Measurements from ENCODE around the gene CCDC181. TPM values are rescaled to one million over a fixed set of nuclear protein-coding genes. Genes with fewer than 3 reads are reported as not detected.

The CCDC181 gene
- total and polyA plus RNA-seq, 2 experiments from 2014 or later, result not detected

- no peaks in the 10 kb centered on the region for H3K9me2 ChIP-seq (ENCODE audit: insufficient read depth)
- H3K9ac ChIP-seq, result no peak overlapping the region
- no peaks in the 10 kb centered on the region for H3K4me1 ChIP-seq (ENCODE audit: insufficient read depth)
- no peak overlapping the region for H3K4me3 ChIP-seq
- H3K4me2 ChIP-seq (ENCODE audit: unreplicated experiment), result no peak overlapping the region
- TF ChIP-seq EZH2phosphoT487 (IDR thresholded peaks at IDR 0.05; ENCODE audit: insufficient read depth, low read depth) (no peak), EZH2 (IDR thresholded peaks at IDR 0.05; ENCODE audit: insufficient read depth, poor library complexity, severe bottlenecking) (no peak)
- no peak overlapping the region for H2AFZ ChIP-seq
- H4K20me1 ChIP-seq (ENCODE audit: insufficient read depth), result no peaks in the 10 kb centered on the region
- DNase-seq, result no peak
- peaks cover 84% of the 10 kb centered on the region for H3K36me3 ChIP-seq (ENCODE audit: low read depth)
- H3F3A ChIP-seq (ENCODE audit: insufficient read depth), result no peaks in the 10 kb centered on the region
- in situ Hi-C loops (cut with MboI), result no loop called here
- no peaks in the 10 kb centered on the region for H3K9me3 ChIP-seq (ENCODE audit: low read depth)
- H3K27ac ChIP-seq, result no peak overlapping the region
- H3K27me3 ChIP-seq (replicated peaks; ENCODE audit: insufficient read depth), result no peaks in the 10 kb centered on the region
- peaks cover 25% of the 10 kb centered on the region for H3K79me2 ChIP-seq (ENCODE audit: insufficient read depth)
Observed at GRCh38 chr1:169381162-169381561, 46.1 kb downstream of the CCDC181 start.

- Histone ChIP-seq H3K4me1 (ENCODE audit: insufficient read depth) (peaks cover 18% of the 10 kb centered on the region), H2AFZ (no peak overlapping the region), H3K9me2 (ENCODE audit: insufficient read depth) (no peaks in the 10 kb centered on the region), H3F3A (ENCODE audit: insufficient read depth) (no peaks in the 10 kb centered on the region), H3K27ac (no peak overlapping the region), H3K4me2 (ENCODE audit: unreplicated experiment) (no peak overlapping the region), H3K27me3 (replicated peaks; ENCODE audit: insufficient read depth) (no peaks in the 10 kb centered on the region), H4K20me1 (ENCODE audit: insufficient read depth) (no peaks in the 10 kb centered on the region), H3K79me2 (ENCODE audit: insufficient read depth) (peaks cover 91% of the 10 kb centered on the region), H3K9me3 (ENCODE audit: low read depth) (no peaks in the 10 kb centered on the region), H3K9ac (no peak overlapping the region), H3K4me3 (no peak overlapping the region), H3K36me3 (ENCODE audit: low read depth) (peaks cover 49% of the 10 kb centered on the region)
- in situ Hi-C loops (cut with MboI), result loop anchor here (25.0 kb wide), 1 partner anchor 934 kb away; no protein-coding TSS in a partner anchor
- no peak for DNase-seq
- TF ChIP-seq EZH2phosphoT487 (IDR thresholded peaks at IDR 0.05; ENCODE audit: insufficient read depth, low read depth) (no peak), EZH2 (IDR thresholded peaks at IDR 0.05; ENCODE audit: insufficient read depth, poor library complexity, severe bottlenecking) (no peak)
- 92 to 93% methylated on average over 1 of the region's 1 CpG for WGBS, 2 experiments (ENCODE audit: low coverage in 1 of 2, low lambda C conversion rate in 2 of 2, missing lambda C conversion rate in 2 of 2)
Observed at GRCh38 chr1:169371404-169371803, 55.9 kb downstream of the CCDC181 start.

GRCh38 chr1:169368406-169368769 lies 58.9 kb downstream of the CCDC181 start:
- Histone ChIP-seq H3K4me2 (ENCODE audit: unreplicated experiment) (peak overlapping the region; percentile 93), H4K20me1 (ENCODE audit: insufficient read depth) (no peaks in the 10 kb centered on the region), H3K9ac (peak overlapping the region; percentile 81), H3K36me3 (ENCODE audit: low read depth) (peaks cover 30% of the 10 kb centered on the region), H3K9me3 (ENCODE audit: low read depth) (no peaks in the 10 kb centered on the region), H3K27me3 (replicated peaks; ENCODE audit: insufficient read depth) (no peaks in the 10 kb centered on the region), H3K79me2 (ENCODE audit: insufficient read depth) (peaks cover 93% of the 10 kb centered on the region), H2AFZ (peak overlapping the region; percentile 97), H3K4me1 (ENCODE audit: insufficient read depth) (peaks cover 25% of the 10 kb centered on the region), H3K9me2 (ENCODE audit: insufficient read depth) (no peaks in the 10 kb centered on the region), H3F3A (ENCODE audit: insufficient read depth) (peaks cover 8% of the 10 kb centered on the region; the same call in 1 of the 2 replicates), H3K27ac (peak overlapping the region; percentile 90), H3K4me3 (peak overlapping the region; percentile 82)
- peak; percentile 55 for DNase-seq
- TF ChIP-seq EZH2phosphoT487 (IDR thresholded peaks at IDR 0.05; ENCODE audit: insufficient read depth, low read depth) (no peak), EZH2 (IDR thresholded peaks at IDR 0.05; ENCODE audit: insufficient read depth, poor library complexity, severe bottlenecking) (no peak)
- in situ Hi-C loops (cut with MboI), result loop anchor here (25.0 kb wide), 1 partner anchor 931 kb away; no protein-coding TSS in a partner anchor
- 1% methylated on average over 16 of the region's 16 CpGs for WGBS, 2 experiments (ENCODE audit: low coverage in 1 of 2, low lambda C conversion rate in 2 of 2, missing lambda C conversion rate in 2 of 2)

GRCh38 chr1:169367686-169368405 lies 59.4 kb downstream of the CCDC181 start, which contains the start of the genes BLZF1 and NME7:
Gene BLZF1 (plus strand): TSS chr1:169368195. CDS start chr1:169369523, 1,328 bp downstream.
Gene NME7 (minus strand): TSS chr1:169367797. CDS start chr1:169367710, 87 bp downstream.
- DNase-seq, result peak; percentile 99
- in situ Hi-C loops (cut with MboI), result loop anchor here (25.0 kb wide), 1 partner anchor 931 kb away; no protein-coding TSS in a partner anchor
- Histone ChIP-seq H3K9ac (peak within 1 kb of the TSS; percentile 81), H3K4me2 (ENCODE audit: unreplicated experiment) (peak within 1 kb of the TSS; percentile 98), H3K4me1 (ENCODE audit: insufficient read depth) (peaks cover 31% of the 10 kb centered on the region), H3K79me2 (ENCODE audit: insufficient read depth) (peaks cover 87% of the 10 kb centered on the region), H4K20me1 (ENCODE audit: insufficient read depth) (no peaks in the 10 kb centered on the region), H3F3A (ENCODE audit: insufficient read depth) (peaks cover 11% of the 10 kb centered on the region), H3K9me3 (ENCODE audit: low read depth) (no peaks in the 10 kb centered on the region), H3K27me3 (replicated peaks; ENCODE audit: insufficient read depth) (no peaks in the 10 kb centered on the region), H3K4me3 (peak within 1 kb of the TSS; percentile 82), H3K9me2 (ENCODE audit: insufficient read depth) (no peaks in the 10 kb centered on the region), H3K27ac (peak within 1 kb of the TSS; percentile 90), H2AFZ (peak within 1 kb of the TSS; percentile 97), H3K36me3 (ENCODE audit: low read depth) (peaks cover 29% of the 10 kb centered on the region)
- 1% methylated on average over 37 of the region's 37 CpGs for WGBS, 2 experiments (ENCODE audit: low coverage in 1 of 2, low lambda C conversion rate in 2 of 2, missing lambda C conversion rate in 2 of 2)
- TF ChIP-seq EZH2phosphoT487 (IDR thresholded peaks at IDR 0.05; ENCODE audit: insufficient read depth, low read depth) (no peak), EZH2 (IDR thresholded peaks at IDR 0.05; ENCODE audit: insufficient read depth, poor library complexity, severe bottlenecking) (no peak)
